Thyroid gland (tissue), 4 donors: ENCODE data around the gene CCDC197. TPM values are rescaled to one million over a fixed set of nuclear protein-coding genes. Genes with fewer than 3 reads are reported as not detected.

Source experiments
- DNase-seq, 2 donors: peaks; one replicate each; pipeline ENCODE4 v3.0.0-alpha.2; 2019
- H3K27ac ChIP-seq, 3 donors: fragments of 200-600 bp; sonication (generic); 1 replicate in 2 of 3; 2 replicates in 1 of 3; pipeline ENCODE4 v1.5.1; 2016 to 2019; ENCODE audit warnings: mild to moderate bottlenecking in 1 of 3, moderate library complexity in 1 of 3
- H3K27me3 ChIP-seq: fragments of 200-600 bp; sonication (generic); one replicate; pipeline ENCODE4 v1.5.1; 2019
- H3K36me3 ChIP-seq, 2 donors: fragments of 200-600 bp; sonication (generic); one replicate each; pipeline ENCODE4 v1.5.1; 2016 to 2019
- H3K4me1 ChIP-seq, 2 donors: fragments of 200-600 bp; sonication (generic); one replicate each; pipeline ENCODE4 v1.5.1; 2017 to 2019
- H3K4me3 ChIP-seq, 3 donors: fragments of 200-600 bp; sonication (generic); replicated peaks in 1 of 3; 1 replicate in 2 of 3; 2 replicates in 1 of 3; pipeline ENCODE4 v1.5.1; 2016; ENCODE audit warnings: mild to moderate bottlenecking in 1 of 3
- H3K9me3 ChIP-seq: fragments of 200-600 bp; sonication (generic); one replicate; pipeline ENCODE4 v1.5.1; 2017
- POLR2A ChIP-seq, 2 donors: fragments of 450-650 bp; IDR thresholded peaks; one replicate each; pipeline ENCODE4 v1.6.1; 2017; ENCODE audit warnings: antibody characterized with exemption in 2 of 2, mild to moderate bottlenecking in 2 of 2, moderate library complexity in 1 of 2
- WGBS, 2 donors: methylation state at CpG; one replicate each; pipeline ENCODE4 v1.1.5; 2017; 5-methylcytosine and 5-hydroxymethylcytosine counted together
- intact Hi-C: fragments of 100-400 bp; cut with DNase I; formaldehyde crosslinking; loops from one replicate; pipeline ENCODE4 v1.15.1; 2023
- total RNA-seq, 4 donors: library from RNA; depleted of rRNA; stranded (reverse); fragments of >200 nt; gene quantifications; one replicate each; pipeline ENCODE4 v1.2.3, GENCODE V29; 2016
- TF ChIP-seq, protein P1 (sequence below), 6 experiments: fragments of 200-600 bp in 3 of 6; fragments of 450-650 bp in 3 of 6; sonication (generic) in 3 of 6; IDR thresholded peaks; one replicate each; pipeline ENCODE4 v1.5.1; 2016 to 2019; ENCODE audit warnings: antibody characterized with exemption in 6 of 6, mild to moderate bottlenecking in 2 of 6, inconsistent platforms in 1 of 6, moderate library complexity in 1 of 6

The CCDC197 gene
- total RNA-seq, 4 donors from 2014 or later = not detected

DNA sequence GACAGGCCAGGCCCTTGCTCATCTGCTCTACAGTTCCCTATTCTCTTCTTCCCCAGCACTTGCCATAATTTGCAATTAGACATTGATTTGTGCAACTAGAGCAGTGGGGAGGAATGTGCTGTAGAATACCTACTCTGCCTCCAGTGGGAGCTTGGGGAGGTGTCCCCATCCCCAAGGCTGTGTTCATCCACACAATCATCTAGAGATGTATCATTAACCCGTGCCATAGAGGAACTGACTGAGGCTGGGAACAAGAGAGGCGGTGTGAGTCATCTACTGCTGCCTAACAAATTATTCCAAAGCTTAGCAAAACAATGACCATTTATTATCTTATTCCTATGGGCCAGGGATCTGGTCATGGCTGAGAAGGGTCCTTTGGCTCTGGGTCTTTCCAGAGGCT is 23.9 kb downstream of the CCDC197 start:
- Histone ChIP-seq H3K4me3 (no peak overlapping the region), H3K27me3 (no peaks in the 10 kb centered on the region), H3K9me3 (no peaks in the 10 kb centered on the region), H3K36me3 (no peaks in the 10 kb centered on the region), H3K27ac (no peak overlapping the region), H3K4me1 (peaks cover 0 to 8% of the 10 kb centered on the region in 2 donors)
- TF ChIP-seq POLR2A (IDR thresholded peaks at IDR 0.05) = no peak
- TF ChIP-seq, protein P1, sequence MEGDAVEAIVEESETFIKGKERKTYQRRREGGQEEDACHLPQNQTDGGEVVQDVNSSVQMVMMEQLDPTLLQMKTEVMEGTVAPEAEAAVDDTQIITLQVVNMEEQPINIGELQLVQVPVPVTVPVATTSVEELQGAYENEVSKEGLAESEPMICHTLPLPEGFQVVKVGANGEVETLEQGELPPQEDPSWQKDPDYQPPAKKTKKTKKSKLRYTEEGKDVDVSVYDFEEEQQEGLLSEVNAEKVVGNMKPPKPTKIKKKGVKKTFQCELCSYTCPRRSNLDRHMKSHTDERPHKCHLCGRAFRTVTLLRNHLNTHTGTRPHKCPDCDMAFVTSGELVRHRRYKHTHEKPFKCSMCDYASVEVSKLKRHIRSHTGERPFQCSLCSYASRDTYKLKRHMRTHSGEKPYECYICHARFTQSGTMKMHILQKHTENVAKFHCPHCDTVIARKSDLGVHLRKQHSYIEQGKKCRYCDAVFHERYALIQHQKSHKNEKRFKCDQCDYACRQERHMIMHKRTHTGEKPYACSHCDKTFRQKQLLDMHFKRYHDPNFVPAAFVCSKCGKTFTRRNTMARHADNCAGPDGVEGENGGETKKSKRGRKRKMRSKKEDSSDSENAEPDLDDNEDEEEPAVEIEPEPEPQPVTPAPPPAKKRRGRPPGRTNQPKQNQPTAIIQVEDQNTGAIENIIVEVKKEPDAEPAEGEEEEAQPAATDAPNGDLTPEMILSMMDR (IDR thresholded peaks at IDR 0.05) = no peak
- no peak for DNase-seq
- intact Hi-C loops = no loop called here
- WGBS, 2 donors = 82 to 83% methylated on average over 2 of the region's 2 CpGs

DNA sequence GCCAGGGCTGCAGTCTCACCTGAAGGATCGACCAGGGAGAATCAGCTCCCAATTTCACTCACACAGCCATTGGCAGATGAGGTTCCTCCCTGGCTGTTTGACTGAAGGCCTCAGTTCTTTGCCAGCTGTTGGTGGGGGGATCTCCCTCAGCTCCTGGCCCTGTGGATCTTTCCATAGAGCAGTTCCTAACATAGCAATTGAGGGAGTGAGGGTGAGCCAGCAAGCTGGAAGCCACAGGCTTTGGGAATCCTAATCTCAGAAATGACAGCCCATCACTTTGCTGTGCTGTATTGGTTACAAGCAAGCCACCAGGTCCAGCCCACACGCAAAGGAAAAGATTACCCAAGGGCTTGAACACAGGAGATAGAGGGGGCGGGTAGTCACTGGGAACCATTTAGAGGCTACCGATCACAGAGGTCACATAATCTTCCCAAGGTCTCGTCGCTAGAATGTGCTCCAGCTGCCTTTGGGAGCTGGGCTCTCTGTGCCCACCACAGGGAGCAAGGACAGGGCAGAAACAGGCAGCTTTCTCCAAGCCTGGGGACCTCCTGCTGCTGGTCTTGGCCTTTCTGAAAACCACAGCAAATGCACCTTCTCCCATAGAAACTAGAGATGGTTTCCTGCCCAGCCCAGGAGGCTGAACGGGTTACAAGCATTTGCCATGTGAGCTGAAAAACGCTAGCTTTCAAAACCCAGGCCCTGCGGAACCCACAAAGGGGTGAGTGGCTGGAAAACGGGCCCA is 24.5 kb downstream of the CCDC197 start:
- Histone ChIP-seq H3K4me1 (peaks cover 1 to 5% of the 10 kb centered on the region in 2 donors), H3K27me3 (no peaks in the 10 kb centered on the region), H3K36me3 (no peaks in the 10 kb centered on the region), H3K4me3 (no peak overlapping the region), H3K27ac (no peak overlapping the region), H3K9me3 (no peaks in the 10 kb centered on the region)
- intact Hi-C loops = no loop called here
- no peak for DNase-seq
- TF ChIP-seq, protein P1 (IDR thresholded peaks at IDR 0.05) = no peak
- no peak for TF ChIP-seq POLR2A (IDR thresholded peaks at IDR 0.05)
- 74 to 79% methylated on average over 10 of the region's 10 CpGs for WGBS, 2 donors

DNA sequence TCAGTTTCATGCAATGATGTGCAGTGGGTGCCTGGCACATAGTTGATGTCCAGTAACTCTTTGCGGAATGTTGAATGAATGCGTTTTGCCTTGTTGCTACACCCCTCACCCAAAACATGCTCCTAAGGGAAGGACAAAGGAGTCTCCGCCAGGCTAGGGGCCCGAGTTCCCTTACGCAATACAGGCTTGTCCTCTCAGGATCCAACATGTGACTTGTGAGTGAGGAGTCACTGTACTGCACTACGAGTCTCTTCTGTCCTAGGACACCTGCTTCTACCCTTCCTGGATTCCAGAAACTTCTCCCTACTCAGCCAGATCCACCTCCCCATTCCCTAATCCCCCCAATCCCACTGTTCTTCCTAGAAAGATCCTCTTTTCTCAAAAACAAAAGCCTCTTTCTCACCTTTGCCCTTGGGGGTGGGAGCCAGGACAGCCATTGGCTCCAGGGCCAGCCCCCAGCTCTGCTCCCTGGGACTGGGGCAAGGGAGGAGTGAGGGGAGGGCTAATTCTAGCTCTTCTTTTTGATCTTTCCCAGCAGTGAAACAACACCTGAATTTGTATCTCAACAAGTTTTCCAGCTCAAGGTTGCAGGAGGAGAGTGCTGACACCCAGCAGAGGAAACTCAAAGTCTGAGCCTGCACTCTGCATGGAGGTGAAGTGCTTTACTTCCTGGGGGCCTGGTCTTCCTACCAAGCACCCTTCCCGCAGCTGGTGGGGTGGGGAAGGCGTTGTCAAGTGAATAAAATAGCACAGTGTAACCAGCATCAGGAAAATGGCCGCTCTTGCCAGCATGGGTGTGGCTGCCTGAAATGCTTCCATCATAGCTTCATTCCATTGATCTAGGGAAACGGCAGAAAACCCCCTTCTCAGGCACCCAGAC is 25.7 kb downstream of the CCDC197 start:
- Histone ChIP-seq H3K4me3 (no peak overlapping the region), H3K27me3 (no peaks in the 10 kb centered on the region), H3K9me3 (no peaks in the 10 kb centered on the region), H3K27ac (no peak overlapping the region), H3K36me3 (no peaks in the 10 kb centered on the region), H3K4me1 (peaks cover 6 to 15% of the 10 kb centered on the region in 2 donors)
- intact Hi-C loops = no loop called here
- TF ChIP-seq, protein P1 (IDR thresholded peaks at IDR 0.05) = no peak
- TF ChIP-seq POLR2A (IDR thresholded peaks at IDR 0.05) = no peak
- DNase-seq = no peak
- WGBS, 2 donors = 79 to 82% methylated on average over 10 of the region's 10 CpGs

DNA sequence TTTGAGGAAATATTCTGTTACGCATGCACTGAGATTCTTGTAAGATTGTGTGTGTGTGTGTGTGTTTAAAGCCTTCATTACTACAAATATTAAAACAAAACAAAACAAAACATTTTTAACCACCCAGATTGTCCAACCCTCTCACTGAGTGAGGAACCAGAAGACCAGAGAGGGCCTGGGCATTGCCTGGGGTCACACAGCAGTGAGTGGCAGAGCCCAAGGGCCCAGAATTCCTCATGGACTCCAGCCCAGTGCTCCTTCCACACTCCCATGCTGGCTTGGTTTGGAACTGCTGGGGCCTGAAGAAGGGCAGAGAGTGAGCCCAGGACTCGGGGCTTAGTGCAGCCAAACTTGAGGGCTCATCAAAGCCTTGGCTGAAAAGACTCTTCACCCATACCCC is 27.4 kb downstream of the CCDC197 start:
- no peaks in the 10 kb centered on the region for H3K36me3 ChIP-seq
- 94 to 97% methylated on average over 1 of the region's 2 CpGs for WGBS, 2 donors
- no peaks in the 10 kb centered on the region for H3K9me3 ChIP-seq
- H3K27ac ChIP-seq = no peak overlapping the region
- no peak for DNase-seq
- no peak overlapping the region for H3K4me3 ChIP-seq
- intact Hi-C loops = no loop called here
- H3K27me3 ChIP-seq = no peaks in the 10 kb centered on the region
- H3K4me1 ChIP-seq = peaks cover 6 to 15% of the 10 kb centered on the region in 2 donors
- TF ChIP-seq POLR2A (IDR thresholded peaks at IDR 0.05) = no peak
- TF ChIP-seq, protein P1 (IDR thresholded peaks at IDR 0.05) = no peak

DNA sequence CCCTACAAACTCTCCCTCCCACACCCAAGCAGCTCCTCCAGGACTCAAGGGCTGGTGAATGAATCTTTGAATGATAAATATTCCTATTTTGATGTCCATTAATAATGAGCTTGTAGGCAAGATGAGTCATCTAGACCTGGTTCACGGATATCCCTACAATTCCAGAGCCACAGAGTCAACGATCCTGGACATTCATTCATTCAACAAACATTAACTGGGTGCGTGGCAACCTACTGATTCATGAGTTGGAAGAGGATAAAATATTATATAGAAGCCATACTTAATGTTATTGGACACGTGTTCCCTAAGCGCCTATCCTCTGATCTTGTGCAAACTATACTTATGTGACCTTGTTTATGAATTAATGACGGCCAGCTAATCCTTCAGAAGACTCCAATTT is 28.6 kb downstream of the CCDC197 start:
- Histone ChIP-seq H3K27me3 (no peaks in the 10 kb centered on the region), H3K27ac (no peak overlapping the region), H3K36me3 (no peaks in the 10 kb centered on the region), H3K4me1 (peaks cover 6 to 15% of the 10 kb centered on the region in 2 donors), H3K4me3 (no peak overlapping the region), H3K9me3 (no peaks in the 10 kb centered on the region)
- TF ChIP-seq POLR2A (IDR thresholded peaks at IDR 0.05) = no peak
- TF ChIP-seq, protein P1 (IDR thresholded peaks at IDR 0.05) = no peak
- intact Hi-C loops = no loop called here
- no peak for DNase-seq
- WGBS, 2 donors = 65 to 67% methylated on average over 6 of the region's 6 CpGs
